HG03045 (cell line): ENCODE data around the gene HIVEP1.

Experiments used
- ATAC-seq: cut with Tn5 transposase; IDR thresholded peaks from one replicate; pipeline ENCODE4 v1.9.1; 2021; ENCODE audit warnings: mild to moderate bottlenecking, moderate library complexity; ENCODE audit not compliant: unreplicated experiment

Gene HIVEP1

GRCh38 chr6:12047304-12047703, 35.2 kb downstream of the HIVEP1 start:
- no peak for ATAC-seq

DNA sequence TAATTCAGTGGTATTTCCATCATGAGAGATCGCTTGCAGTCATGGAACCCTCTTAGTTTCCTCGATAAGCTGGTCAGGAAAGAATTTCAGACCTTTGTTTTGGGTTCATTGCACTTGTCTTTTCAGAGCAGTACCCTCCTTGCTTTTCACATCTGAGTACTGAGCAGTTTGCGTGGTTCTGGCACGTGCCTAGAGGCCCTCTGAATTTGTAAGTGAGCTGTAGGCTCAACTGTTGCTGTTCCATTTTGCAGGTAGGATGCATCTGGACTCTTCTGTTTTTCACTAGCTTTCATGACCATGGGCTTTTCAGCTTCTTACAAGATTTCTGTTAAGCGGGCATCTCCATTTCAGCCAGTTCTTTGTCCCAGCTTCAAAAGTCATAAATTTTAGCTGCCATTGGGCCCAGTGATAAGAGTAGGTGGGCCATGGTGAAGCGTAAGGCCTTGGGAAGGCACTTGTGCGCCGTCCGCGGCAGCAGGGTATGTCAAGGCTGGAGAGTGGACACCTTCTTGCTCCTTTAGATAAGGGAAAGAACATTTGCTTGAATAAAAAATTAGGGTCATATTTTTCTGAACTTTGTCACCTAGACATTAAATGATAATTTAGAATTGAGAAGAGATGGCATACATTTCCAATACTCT, 35.8 kb downstream of the HIVEP1 start:
- no peak for ATAC-seq

DNA sequence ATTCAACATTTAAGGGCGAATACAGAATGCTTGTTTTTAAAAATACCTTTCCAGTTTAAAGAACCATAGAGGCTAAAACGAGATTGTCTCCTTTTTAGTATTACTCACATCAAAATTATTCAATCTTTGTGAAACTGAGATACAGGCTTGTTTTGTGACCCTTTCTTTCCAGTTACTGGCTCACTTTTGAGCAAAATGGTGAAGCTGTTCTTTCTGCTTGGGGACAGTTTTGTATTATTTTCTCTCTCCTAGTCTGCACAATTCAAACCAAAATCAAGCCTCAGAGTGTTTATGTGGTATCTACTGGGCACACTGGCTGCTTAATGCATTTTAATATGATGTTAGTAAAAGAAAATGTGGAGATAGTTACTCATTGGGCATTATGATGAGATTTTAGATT, 36.5 kb downstream of the HIVEP1 start:
- ATAC-seq = no peak

- no peak for ATAC-seq
Observed at GRCh38 chr6:12049165-12049564, 37.1 kb downstream of the HIVEP1 start.

DNA sequence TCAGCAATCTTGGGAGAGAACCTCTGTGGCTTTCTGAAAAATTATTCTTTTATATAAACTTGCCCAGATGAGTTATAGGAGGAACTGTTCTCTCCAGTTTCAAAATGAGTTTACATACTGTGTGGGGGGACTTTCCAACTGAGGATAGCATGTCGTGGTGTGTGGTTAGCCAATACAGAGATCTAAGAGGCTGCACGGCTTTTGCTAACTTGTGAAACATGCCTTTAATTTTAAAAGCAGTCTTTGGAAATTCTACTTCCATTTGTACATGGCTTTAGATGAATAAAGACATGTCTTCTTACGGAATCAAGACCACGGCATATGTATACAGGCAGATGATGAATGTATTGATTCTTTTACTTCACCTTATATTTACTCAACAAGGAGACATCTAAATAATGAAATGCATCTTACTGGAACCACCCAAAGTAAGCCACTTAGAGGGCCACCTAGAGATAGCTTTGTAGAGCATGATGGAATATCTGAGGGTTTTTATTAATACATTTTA, 39.8 kb downstream of the HIVEP1 start:
- peak; percentile 85 for ATAC-seq

GRCh38 chr6:12058172-12058961, 46.3 kb downstream of the HIVEP1 start:
- no peak for ATAC-seq

DNA sequence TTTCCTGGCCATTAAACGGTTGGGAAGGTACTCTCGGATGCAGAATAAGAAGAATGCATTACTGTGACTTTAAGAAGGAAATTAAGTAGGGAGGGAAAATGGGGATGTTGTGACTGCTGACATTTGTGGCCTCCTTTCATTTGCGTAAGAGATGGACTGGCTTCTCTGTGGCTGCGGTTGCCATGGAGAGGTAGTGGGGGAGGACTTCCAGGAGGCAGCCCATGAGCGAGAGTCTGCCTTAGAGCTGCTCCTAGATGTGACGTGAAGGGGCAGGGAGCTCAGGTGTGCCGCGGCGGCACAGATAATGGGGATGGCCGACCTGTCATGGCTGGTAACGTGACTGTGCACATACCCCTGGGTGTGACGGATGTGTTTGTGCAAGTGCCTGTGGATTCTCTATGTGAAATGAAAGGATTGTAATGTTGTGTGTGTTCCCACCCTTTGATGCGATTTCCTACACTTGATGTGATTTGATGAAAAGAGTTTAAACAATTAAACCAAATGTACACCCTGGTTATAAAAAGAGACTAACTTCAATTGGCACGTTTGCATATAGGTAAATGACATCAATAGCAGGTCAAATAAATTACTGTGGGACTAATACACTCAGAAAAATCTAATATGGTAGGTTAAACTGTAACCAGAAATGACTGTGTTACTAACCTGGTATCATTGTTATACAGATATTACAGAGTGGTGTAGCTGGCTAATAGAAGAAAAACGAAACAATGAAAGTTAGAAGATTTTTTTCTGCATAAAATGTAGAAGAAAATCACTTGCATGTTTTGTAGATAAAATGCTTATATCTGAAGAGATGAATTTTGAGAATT, 48.9 kb downstream of the HIVEP1 start:
- ATAC-seq = peak; percentile 76

DNA sequence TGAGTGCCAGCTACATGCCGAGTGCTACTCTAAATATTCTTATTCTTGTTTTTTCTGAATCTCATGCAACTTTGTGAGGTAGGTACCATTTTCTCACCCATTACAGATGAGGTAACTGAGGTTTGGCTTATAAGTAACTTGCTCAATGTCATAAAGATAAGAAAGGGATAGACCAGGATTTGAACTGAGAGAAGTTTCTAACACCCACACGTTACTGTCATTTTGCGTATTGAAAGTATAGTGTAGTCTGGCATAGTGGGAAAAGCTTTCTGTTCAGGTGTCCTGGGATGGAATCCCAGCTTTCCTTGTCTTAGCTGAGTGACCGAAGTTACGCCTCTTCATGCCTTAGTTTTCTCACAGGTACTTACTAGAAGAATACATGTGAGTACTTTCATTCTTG, 50.5 kb downstream of the HIVEP1 start:
- ATAC-seq = no peak

DNA sequence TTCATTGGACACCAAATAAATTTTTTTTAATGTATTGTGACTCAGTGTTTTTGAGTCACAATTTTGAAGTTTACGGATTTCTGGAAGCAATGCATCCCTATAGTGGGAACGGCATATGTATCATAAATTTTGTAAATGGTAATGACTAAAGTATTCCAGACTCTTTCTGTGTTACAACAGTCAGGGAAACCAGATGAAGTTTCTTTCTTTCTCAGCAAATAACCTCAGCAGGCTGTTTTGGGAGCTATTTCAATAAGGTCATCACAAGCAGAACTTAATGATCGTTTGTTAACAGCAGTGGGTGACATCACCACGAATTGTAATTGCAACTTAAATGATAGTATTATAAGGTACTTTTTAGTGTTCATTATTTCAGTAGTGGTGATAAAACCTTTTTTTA, 52.0 kb downstream of the HIVEP1 start:
- ATAC-seq = no peak

DNA sequence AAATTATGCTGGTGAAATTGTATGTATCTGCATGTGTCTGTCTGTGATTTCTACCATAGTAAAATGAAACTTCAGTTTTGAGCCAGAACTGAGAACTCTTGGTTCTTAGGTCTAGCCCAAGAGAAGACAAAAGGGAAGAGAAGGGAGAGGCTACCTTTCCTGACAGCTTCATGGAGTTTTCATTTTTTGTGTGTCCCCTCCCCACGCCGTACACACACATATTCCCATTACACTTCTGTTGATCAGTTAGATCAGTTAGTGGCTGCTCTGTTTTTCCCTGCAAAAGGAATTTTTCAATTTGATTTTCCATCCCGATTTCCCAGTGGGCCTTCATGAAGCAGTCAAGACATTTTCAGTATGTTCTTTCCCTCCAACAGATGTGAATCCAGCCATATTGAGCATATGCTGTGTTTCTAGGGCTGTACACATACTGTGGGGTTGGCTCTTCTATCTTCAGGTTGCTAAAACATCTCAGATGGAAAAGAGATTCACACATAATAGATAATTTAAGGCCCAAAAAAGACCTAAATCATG, 52.5 kb downstream of the HIVEP1 start:
- ATAC-seq = no peak

GRCh38 chr6:12065321-12066140, 53.4 kb downstream of the HIVEP1 start:
- ATAC-seq = peak; percentile 39

- ATAC-seq = no peak
Observed at GRCh38 chr6:12066297-12066696, 54.2 kb downstream of the HIVEP1 start.

DNA sequence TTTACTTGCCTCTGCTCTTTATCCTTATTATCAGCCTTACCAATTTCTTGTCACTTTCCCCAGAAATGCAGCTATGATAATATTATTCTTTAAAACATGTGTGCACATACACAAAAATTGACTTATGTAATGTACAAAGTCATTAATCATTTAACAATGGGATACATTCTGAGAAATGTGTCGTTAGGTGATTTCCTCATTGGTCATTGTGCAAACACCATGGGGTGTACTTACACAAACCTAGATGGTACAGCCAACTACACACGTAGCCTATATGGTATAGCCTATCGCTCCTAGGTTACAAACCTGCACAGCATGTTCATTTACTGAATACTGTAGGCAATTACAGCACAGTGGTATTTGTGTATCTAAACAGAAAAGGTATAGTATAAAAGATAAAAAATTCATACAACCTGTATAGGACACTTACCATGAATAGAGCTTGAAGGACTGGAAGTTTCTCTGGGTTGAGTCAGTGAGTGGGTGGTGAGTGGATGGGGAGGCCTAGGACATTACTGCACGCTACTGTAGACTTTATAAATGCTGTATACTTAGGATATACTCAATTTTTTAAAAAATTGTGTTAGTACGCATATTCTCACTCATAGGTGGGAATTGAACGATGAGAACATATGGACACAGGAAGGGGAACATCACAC, 56.9 kb downstream of the HIVEP1 start:
- no peak for ATAC-seq

- ATAC-seq = no peak
Observed at GRCh38 chr6:12069891-12070529, 57.9 kb downstream of the HIVEP1 start.

DNA sequence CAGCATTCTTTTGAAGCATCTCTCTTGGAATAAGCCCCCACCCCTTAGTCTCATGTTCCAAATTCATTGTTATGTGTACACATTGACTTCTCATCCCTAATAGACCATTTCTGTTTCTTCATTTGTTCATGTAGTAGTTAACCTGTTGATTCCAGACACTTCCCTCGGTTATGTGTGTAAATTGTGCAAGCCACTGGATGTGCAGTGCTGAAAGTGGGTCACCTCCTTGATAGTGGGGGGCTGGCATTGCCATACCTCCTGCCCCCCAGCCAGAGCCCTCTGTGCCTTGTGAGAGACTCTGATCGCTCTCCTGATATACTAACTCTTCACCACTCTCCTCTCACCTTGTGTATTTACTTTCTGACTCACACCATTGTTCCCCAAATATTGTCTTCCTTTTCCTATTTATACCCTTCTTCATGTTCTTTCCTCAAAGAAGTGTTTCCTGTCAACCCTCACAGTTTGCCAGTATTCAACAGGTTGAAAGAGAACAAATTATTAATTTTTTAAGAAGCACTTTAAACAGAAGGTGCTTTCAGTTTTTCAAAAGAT, 59.0 kb downstream of the HIVEP1 start:
- no peak for ATAC-seq

- ATAC-seq = no peak
Observed at GRCh38 chr6:12075067-12075563, 63.0 kb downstream of the HIVEP1 start.

- no peak for ATAC-seq
Observed at GRCh38 chr6:12077021-12077710, 65.1 kb downstream of the HIVEP1 start.

DNA sequence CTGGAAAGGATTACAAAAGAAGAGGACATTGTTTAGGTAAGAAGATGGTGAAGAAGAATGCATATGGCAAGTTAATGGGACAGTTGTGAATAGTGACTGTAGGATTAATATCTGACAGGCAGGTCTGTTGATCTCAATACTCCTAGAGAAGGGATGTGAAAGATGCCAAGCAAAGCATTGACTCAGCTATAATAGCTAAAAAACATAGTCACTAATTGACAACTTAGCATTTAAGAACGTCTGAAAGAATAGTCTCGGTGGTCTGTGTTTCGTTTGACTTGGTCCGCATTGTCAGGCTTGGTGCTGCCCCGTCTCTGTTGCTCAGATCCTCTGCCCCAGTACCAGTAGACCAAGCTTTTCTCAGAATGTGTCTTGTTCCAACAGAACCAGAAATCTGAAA, 65.9 kb downstream of the HIVEP1 start:
- ATAC-seq = no peak
